GM18502 (cell line): ENCODE measurements around the gene MACROH2A2.
"Not testable (repeated sequence)": the region's sequence is repeated elsewhere in the genome, so short reads cannot be mapped to it uniquely, and the experiment has no call there.

Experiments used
- ATAC-seq: cut with Tn5 transposase; IDR thresholded peaks from one replicate; pipeline ENCODE4 v1.9.1; 2021; ENCODE audit warnings: mild to moderate bottlenecking; ENCODE audit not compliant: unreplicated experiment, poor library complexity

The MACROH2A2 gene

GRCh38 chr10:70096705-70097420 lies 44.2 kb downstream of the MACROH2A2 start:
- ATAC-seq: no peak

GRCh38 chr10:70097459-70097858 lies 44.8 kb downstream of the MACROH2A2 start:
- no peak for ATAC-seq

- no peak for ATAC-seq
Measured at GRCh38 chr10:70098271-70098670, 45.6 kb downstream of the MACROH2A2 start.

GRCh38 chr10:70101068-70101562 lies 48.5 kb downstream of the MACROH2A2 start:
- not testable (repeated sequence) for ATAC-seq

GRCh38 chr10:70101668-70102067 lies 49.0 kb downstream of the MACROH2A2 start:
- no peak for ATAC-seq

GRCh38 chr10:70106958-70107791 lies 54.5 kb downstream of the MACROH2A2 start:
- no peak for ATAC-seq

GRCh38 chr10:70109064-70109729 lies 56.6 kb downstream of the MACROH2A2 start:
- no peak for ATAC-seq

GRCh38 chr10:70111496-70111895 lies 58.9 kb downstream of the MACROH2A2 start:
- ATAC-seq: no peak

GRCh38 chr10:70112071-70112470 lies 59.4 kb downstream of the MACROH2A2 start:
- no peak for ATAC-seq

- ATAC-seq: no peak
Measured at GRCh38 chr10:70114902-70115301, 62.3 kb downstream of the MACROH2A2 start.

- no peak for ATAC-seq
Measured at GRCh38 chr10:70115948-70116682, 63.5 kb downstream of the MACROH2A2 start.

- ATAC-seq: no peak
Measured at GRCh38 chr10:70117646-70118045, 65.0 kb downstream of the MACROH2A2 start.

- ATAC-seq: no peak
Measured at GRCh38 chr10:70118196-70118595, 65.5 kb downstream of the MACROH2A2 start.

GRCh38 chr10:70119197-70119596 lies 66.6 kb downstream of the MACROH2A2 start:
- ATAC-seq: no peak

GRCh38 chr10:70119623-70120022 lies 67.0 kb downstream of the MACROH2A2 start:
- ATAC-seq: no peak

GRCh38 chr10:70120417-70120816 lies 67.8 kb downstream of the MACROH2A2 start:
- no peak for ATAC-seq

- ATAC-seq: no peak
Measured at GRCh38 chr10:70121281-70121949, 68.8 kb downstream of the MACROH2A2 start.

GRCh38 chr10:70122742-70123141 lies 70.1 kb downstream of the MACROH2A2 start:
- no peak for ATAC-seq

GRCh38 chr10:70123166-70123565 lies 70.5 kb downstream of the MACROH2A2 start:
- not testable (repeated sequence) for ATAC-seq

GRCh38 chr10:70123817-70124216 lies 71.2 kb downstream of the MACROH2A2 start:
- ATAC-seq: no peak
